MCF 10A (cell line): ENCODE results near the gene CIART. TPM values are rescaled to one million over a fixed set of nuclear protein-coding genes. Genes with fewer than 3 reads are reported as not detected.
"Not testable (repeated sequence)": the region's sequence is repeated elsewhere in the genome, so short reads cannot be mapped to it uniquely, and the experiment has no call there.

Source experiments
- BruUV-seq: library from RNA; stranded (reverse); fragments of 400-500 nt; replicated peaks from 2 replicates; lab custom pipeline; 2021; lab: Mats Ljungman, UMichigan
- CTCF ChIA-PET: fragments of 300-600 bp; sonication (Branson Sonifier 250); formaldehyde crosslinking; extraction: SDS; loops from one replicate; lab custom pipeline; 2021; ENCODE audit warnings: antibody characterized with exemption, inconsistent platforms; lab: Yijun Ruan, JAX
- POLR2A ChIA-PET: fragments of 300-600, 350-650 bp; sonication (Branson Sonifier 250); formaldehyde crosslinking; extraction: SDS; loops from one replicate; lab custom pipeline; 2020; ENCODE audit warnings: antibody characterized with exemption, inconsistent platforms; lab: Yijun Ruan, JAX
- DNase-seq: peaks from one replicate; pipeline ENCODE4 v3.0.0-alpha.2; 2018; ENCODE audit not compliant: unreplicated experiment
- H3K27ac Mint-ChIP-seq: one replicate; pipeline ENCODE4 v1.8.0; 2022; ENCODE audit warnings: mild to moderate bottlenecking, low read depth, mixed read lengths; ENCODE audit not compliant: unreplicated experiment
- H3K27me3 Mint-ChIP-seq: one replicate; pipeline ENCODE4 v1.8.0; 2022; ENCODE audit warnings: mixed read lengths; ENCODE audit not compliant: insufficient read depth, unreplicated experiment
- H3K36me3 Mint-ChIP-seq: one replicate; pipeline ENCODE4 v1.8.0; 2022; ENCODE audit warnings: mild to moderate bottlenecking, moderate library complexity, mixed read lengths; ENCODE audit not compliant: insufficient read depth, unreplicated experiment
- H3K4me1 Mint-ChIP-seq: one replicate; pipeline ENCODE4 v1.8.0; 2022; ENCODE audit warnings: mixed read lengths; ENCODE audit not compliant: insufficient read depth, unreplicated experiment
- H3K4me3 Mint-ChIP-seq: one replicate; pipeline ENCODE4 v1.8.0; 2022; ENCODE audit warnings: mild to moderate bottlenecking, moderate library complexity, mixed read lengths; ENCODE audit not compliant: unreplicated experiment
- H3K9me3 Mint-ChIP-seq: one replicate; pipeline ENCODE4 v1.8.0; 2022; ENCODE audit warnings: mixed read lengths; ENCODE audit not compliant: unreplicated experiment
- CTCF ChIP-seq: fragments of 200-600 bp; IDR thresholded peaks from one replicate; pipeline ENCODE4 v1.8.0; 2022; ENCODE audit warnings: antibody characterized with exemption, mild to moderate bottlenecking; ENCODE audit not compliant: unreplicated experiment
- intact Hi-C: fragments of 100-400 bp; cut with micrococcal nuclease; formaldehyde crosslinking; loops from 2 replicates; pipeline ENCODE4 v1.14.1; 2022
- total RNA-seq: library from RNA; stranded (reverse); gene quantifications from 2 replicates; pipeline ENCODE4 v1.2.3, GENCODE V29; 2022

The CIART gene
- total RNA-seq, 1 experiment from 2014 or later, result 5.2 TPM

- DNase-seq, result no peak
- H3K4me3 Mint-ChIP-seq, result no peak overlapping the region
- BruUV-seq, result no TSS peak
- intact Hi-C loops, result no loop called here
- peaks cover 100% of the 10 kb centered on the region for H3K36me3 Mint-ChIP-seq
- H3K9me3 Mint-ChIP-seq, result no peaks in the 10 kb centered on the region
- CTCF ChIA-PET, result interaction anchor here (1.1 kb wide), 1 partner anchor 21 kb away, joined by 4 read pairs; no protein-coding TSS in a partner anchor
- no peak overlapping the region for H3K27ac Mint-ChIP-seq
- POLR2A ChIA-PET, result interaction anchor here (0.7 to 1.7 kb wide), 6 partner anchors 10 to 68 kb away, joined by 3 to 5 read pairs (median 3); partner anchors contain the start of gene PRPF3
- H3K27me3 Mint-ChIP-seq, result no peaks in the 10 kb centered on the region
- TF ChIP-seq CTCF, result no peak
- H3K4me1 Mint-ChIP-seq, result no peaks in the 10 kb centered on the region
Observed at GRCh38 chr1:150302338-150302737, 20.0 kb downstream of the CIART start.

DNA sequence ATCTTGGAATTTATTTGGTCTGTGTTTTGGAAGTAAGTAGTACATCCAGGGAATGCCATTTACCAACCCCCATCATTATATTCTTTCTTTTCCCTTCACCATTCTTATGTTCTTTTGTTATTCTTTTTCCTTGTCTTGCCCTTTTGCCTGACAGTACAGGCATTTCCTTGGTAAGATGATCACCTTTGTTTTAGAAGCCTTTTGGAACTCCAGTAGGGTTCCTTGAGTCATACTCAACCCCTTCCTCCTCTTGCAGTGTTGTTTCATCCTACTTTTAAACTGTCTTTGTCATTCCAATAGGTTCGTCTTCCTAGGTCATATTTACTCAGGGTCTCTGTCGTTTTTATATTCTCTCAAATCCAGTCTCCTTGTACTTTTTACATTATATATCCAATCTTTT is 20.5 kb downstream of the CIART start:
- BruUV-seq, result no TSS peak
- H3K27ac Mint-ChIP-seq, result no peak overlapping the region
- H3K9me3 Mint-ChIP-seq, result no peaks in the 10 kb centered on the region
- no peaks in the 10 kb centered on the region for H3K27me3 Mint-ChIP-seq
- DNase-seq, result no peak
- ChIA-PET CTCF (no interaction called here), POLR2A (interaction anchor here (1.1 to 1.7 kb wide), 3 partner anchors 8 to 18 kb away, joined by 4 to 6 read pairs (median 5); partner anchors contain the start of gene PRPF3)
- no peaks in the 10 kb centered on the region for H3K4me1 Mint-ChIP-seq
- intact Hi-C loops, result no loop called here
- peaks cover 100% of the 10 kb centered on the region for H3K36me3 Mint-ChIP-seq
- TF ChIP-seq CTCF, result no peak
- H3K4me3 Mint-ChIP-seq, result no peak overlapping the region

- H3K27me3 Mint-ChIP-seq, DNase-seq, BruUV-seq, POLR2A ChIA-PET, H3K9me3 Mint-ChIP-seq, H3K4me3 Mint-ChIP-seq, intact Hi-C loops, H3K27ac Mint-ChIP-seq, H3K4me1 Mint-ChIP-seq: not testable (repeated sequence)
- CTCF ChIA-PET, result interaction anchor here (0.6 kb wide), 1 partner anchor 13 kb away, joined by 3 read pairs; the partner anchor contains the start of gene PRPF3
- peaks cover 63% of the 10 kb centered on the region for H3K36me3 Mint-ChIP-seq
Observed at GRCh38 chr1:150308585-150308984, 26.2 kb downstream of the CIART start.

- DNase-seq, result no peak
- Mint-ChIP-seq H3K27ac (no peak overlapping the region), H3K4me3 (no peak overlapping the region), H3K4me1 (no peaks in the 10 kb centered on the region), H3K9me3 (no peaks in the 10 kb centered on the region), H3K27me3 (no peaks in the 10 kb centered on the region), H3K36me3 (peaks cover 50% of the 10 kb centered on the region)
- TF ChIP-seq CTCF, result no peak
- intact Hi-C loops, result no loop called here
- TSS peak; percentile 36 for BruUV-seq
- ChIA-PET CTCF (interaction anchor here (0.6 kb wide), 2 partner anchors 29 to 34 kb away, joined by 3 to 4 read pairs; no protein-coding TSS in a partner anchor), POLR2A (interaction anchor here (0.7 kb wide), 1 partner anchor 41 kb away, joined by 3 read pairs; no protein-coding TSS in a partner anchor)
Observed at GRCh38 chr1:150309758-150310508, 27.6 kb downstream of the CIART start.
